ENCODE measurements around the gene NEURL3.

DNA sequence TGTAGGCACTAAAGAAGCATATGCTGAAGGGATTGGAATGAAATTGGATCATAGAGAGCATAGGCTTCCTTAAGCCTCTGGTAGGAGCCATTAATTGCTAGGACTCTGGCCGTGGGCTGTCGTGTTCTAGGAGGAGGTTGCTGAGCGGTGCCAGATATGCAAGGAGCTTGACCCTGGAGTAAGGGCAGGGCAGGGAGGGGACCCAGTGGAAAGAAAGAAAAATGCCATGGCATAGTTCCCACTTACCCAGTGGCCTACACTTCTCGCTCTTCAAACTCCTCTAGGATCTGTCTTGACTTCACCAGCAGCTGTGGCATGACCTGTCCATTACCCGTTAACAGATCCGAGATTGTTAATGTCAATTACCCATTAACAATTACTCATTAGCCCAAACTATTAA lies 53.1 kb downstream of the NEURL3 start:
- TF ChIP-seq, protein P1, sequence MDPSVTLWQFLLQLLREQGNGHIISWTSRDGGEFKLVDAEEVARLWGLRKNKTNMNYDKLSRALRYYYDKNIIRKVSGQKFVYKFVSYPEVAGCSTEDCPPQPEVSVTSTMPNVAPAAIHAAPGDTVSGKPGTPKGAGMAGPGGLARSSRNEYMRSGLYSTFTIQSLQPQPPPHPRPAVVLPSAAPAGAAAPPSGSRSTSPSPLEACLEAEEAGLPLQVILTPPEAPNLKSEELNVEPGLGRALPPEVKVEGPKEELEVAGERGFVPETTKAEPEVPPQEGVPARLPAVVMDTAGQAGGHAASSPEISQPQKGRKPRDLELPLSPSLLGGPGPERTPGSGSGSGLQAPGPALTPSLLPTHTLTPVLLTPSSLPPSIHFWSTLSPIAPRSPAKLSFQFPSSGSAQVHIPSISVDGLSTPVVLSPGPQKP (IDR thresholded peaks at IDR 0.05; ENCODE audit: borderline replicate concordance, low read depth, low read length) = no peak
- TF ChIP-seq RAD21 (IDR thresholded peaks at IDR 0.05; ENCODE audit: low read length) (no peak), POLR2A (IDR thresholded peaks at IDR 0.05; ENCODE audit: low read depth, low read length) (no peak), CEBPB (IDR thresholded peaks at IDR 0.05; ENCODE audit: low read depth, low read length) (no peak), BHLHE40 (IDR thresholded peaks at IDR 0.05; ENCODE audit: low read depth, low read length) (no peak), SMC3 (IDR thresholded peaks at IDR 0.05; ENCODE audit: low read depth, low read length) (no peak), RFX5 (IDR thresholded peaks at IDR 0.05; ENCODE audit: low read depth, low read length) (no peak), CHD1 (IDR thresholded peaks at IDR 0.05; ENCODE audit: low read depth, low read length) (no peak), NFE2L2 (IDR thresholded peaks at IDR 0.05; ENCODE audit: low read depth, low read length) (no peak), FOS (IDR thresholded peaks at IDR 0.05; ENCODE audit: low read depth, low read length) (no peak)
- TF ChIP-seq, protein P2, sequence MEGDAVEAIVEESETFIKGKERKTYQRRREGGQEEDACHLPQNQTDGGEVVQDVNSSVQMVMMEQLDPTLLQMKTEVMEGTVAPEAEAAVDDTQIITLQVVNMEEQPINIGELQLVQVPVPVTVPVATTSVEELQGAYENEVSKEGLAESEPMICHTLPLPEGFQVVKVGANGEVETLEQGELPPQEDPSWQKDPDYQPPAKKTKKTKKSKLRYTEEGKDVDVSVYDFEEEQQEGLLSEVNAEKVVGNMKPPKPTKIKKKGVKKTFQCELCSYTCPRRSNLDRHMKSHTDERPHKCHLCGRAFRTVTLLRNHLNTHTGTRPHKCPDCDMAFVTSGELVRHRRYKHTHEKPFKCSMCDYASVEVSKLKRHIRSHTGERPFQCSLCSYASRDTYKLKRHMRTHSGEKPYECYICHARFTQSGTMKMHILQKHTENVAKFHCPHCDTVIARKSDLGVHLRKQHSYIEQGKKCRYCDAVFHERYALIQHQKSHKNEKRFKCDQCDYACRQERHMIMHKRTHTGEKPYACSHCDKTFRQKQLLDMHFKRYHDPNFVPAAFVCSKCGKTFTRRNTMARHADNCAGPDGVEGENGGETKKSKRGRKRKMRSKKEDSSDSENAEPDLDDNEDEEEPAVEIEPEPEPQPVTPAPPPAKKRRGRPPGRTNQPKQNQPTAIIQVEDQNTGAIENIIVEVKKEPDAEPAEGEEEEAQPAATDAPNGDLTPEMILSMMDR (conservative IDR thresholded peaks at IDR 0.05; ENCODE audit: low read depth, low read length) = no peak
- TF ChIP-seq, protein P3, sequence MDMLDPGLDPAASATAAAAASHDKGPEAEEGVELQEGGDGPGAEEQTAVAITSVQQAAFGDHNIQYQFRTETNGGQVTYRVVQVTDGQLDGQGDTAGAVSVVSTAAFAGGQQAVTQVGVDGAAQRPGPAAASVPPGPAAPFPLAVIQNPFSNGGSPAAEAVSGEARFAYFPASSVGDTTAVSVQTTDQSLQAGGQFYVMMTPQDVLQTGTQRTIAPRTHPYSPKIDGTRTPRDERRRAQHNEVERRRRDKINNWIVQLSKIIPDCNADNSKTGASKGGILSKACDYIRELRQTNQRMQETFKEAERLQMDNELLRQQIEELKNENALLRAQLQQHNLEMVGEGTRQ (IDR thresholded peaks at IDR 0.05; ENCODE audit: low read depth, low read length) = no peak
